ENCODE data around the gene SH2B3. TPM values are rescaled to one million over a fixed set of nuclear protein-coding genes. Genes with fewer than 3 reads are reported as not detected.

The SH2B3 gene
- total and polyA plus RNA-seq, 2 donors (not counting 1 experiment from before 2014, with no cell fraction given): 21.9 to 69.4 TPM

DNA sequence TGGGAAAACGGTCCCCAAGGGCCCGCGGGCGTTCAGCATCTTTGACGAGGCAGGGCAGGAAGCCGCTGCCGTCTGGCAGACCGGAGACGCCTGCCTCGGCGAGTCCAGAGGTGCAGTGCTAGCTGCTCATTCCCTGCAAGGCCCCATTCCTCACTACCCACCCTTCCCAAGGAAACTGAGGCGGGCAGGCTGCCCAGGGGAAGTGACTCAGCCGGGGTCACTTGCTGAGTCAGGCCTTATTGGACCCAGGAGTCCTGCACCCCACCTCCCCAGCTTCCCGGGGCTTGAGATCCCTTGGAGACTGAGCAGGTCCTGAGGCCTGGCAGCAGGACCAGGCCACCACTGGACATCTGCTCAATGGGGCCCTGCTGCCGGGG, 3.7 kb downstream of the SH2B3 start:
- H3K79me2 ChIP-seq (ENCODE audit: control insufficient read depth, insufficient read depth, low read length): peaks cover 85% of the 10 kb centered on the region

More for the DNA sequence above, 3.7 kb downstream of the SH2B3 start:
- peak overlapping the region; percentile 89 for H3K4me3 Mint-ChIP-seq
- H3K27ac Mint-ChIP-seq: peak overlapping the region; percentile 79
- Histone ChIP-seq H4K20me1 (ENCODE audit: control insufficient read depth, insufficient read depth, low read length, poor library complexity, severe bottlenecking) (peaks cover 79% of the 10 kb centered on the region), H3K9ac (ENCODE audit: low read length) (peak overlapping the region; percentile 27), H3K4me2 (replicated peaks; ENCODE audit: low read depth, low read length, poor library complexity, severe bottlenecking) (peak overlapping the region; percentile 95), H2AFZ (ENCODE audit: insufficient read depth, low read depth, low read length, poor library complexity, severe bottlenecking) (no peak overlapping the region), H3K9me3 (ENCODE audit: control extremely low read depth in 1 of 3, control insufficient read depth in 2 of 3, insufficient read depth in 1 of 3, low read length in 2 of 3) (no peaks in the 10 kb centered on the region), H3K4me3 (ENCODE audit: control extremely low read depth in 1 of 5, extremely low read depth in 1 of 5, insufficient read depth in 1 of 5, low read depth in 2 of 5, low read length in 4 of 5) (peak overlapping the region in 4 of 5 experiments; percentile 1 to 40 (median 20)), H3K36me3 (replicated peaks in 1 of 2; ENCODE audit: control extremely low read depth in 1 of 2, control insufficient read depth in 1 of 2, extremely low read depth in 1 of 2, insufficient read depth in 2 of 2, low read length in 1 of 2) (peaks cover 1 to 8% of the 10 kb centered on the region in 2 experiments), H3K27ac (ENCODE audit: low read length in 2 of 2) (peak overlapping the region; percentile 67 to 97), H3K27me3 (replicated peaks in 1 of 4; ENCODE audit: control extremely low read depth in 1 of 4, control insufficient read depth in 3 of 4, insufficient read depth in 4 of 4, low read length in 3 of 4) (no peaks in the 10 kb centered on the region), H3K4me1 (ENCODE audit: control insufficient read depth in 2 of 2, insufficient read depth in 2 of 2, low read length in 2 of 2) (peaks cover 75 to 86% of the 10 kb centered on the region in 2 donors)
- CTCF ChIA-PET: interaction anchor here (4.6 to 22.7 kb wide), 2 partner anchors 13 to 34 kb away, joined by 35 to 1472 read pairs; no protein-coding TSS in a partner anchor
- ATAC-seq (ENCODE audit: low read depth): no peak
- TF ChIP-seq, protein P1, sequence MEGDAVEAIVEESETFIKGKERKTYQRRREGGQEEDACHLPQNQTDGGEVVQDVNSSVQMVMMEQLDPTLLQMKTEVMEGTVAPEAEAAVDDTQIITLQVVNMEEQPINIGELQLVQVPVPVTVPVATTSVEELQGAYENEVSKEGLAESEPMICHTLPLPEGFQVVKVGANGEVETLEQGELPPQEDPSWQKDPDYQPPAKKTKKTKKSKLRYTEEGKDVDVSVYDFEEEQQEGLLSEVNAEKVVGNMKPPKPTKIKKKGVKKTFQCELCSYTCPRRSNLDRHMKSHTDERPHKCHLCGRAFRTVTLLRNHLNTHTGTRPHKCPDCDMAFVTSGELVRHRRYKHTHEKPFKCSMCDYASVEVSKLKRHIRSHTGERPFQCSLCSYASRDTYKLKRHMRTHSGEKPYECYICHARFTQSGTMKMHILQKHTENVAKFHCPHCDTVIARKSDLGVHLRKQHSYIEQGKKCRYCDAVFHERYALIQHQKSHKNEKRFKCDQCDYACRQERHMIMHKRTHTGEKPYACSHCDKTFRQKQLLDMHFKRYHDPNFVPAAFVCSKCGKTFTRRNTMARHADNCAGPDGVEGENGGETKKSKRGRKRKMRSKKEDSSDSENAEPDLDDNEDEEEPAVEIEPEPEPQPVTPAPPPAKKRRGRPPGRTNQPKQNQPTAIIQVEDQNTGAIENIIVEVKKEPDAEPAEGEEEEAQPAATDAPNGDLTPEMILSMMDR (IDR thresholded peaks at IDR 0.05): no peak
- no peak for TF ChIP-seq EZH2 (IDR thresholded peaks at IDR 0.05; ENCODE audit: borderline replicate concordance, insufficient read depth, low read depth, low read length, poor library complexity, severe bottlenecking)
- H3K4me1 Mint-ChIP-seq: peaks cover 80% of the 10 kb centered on the region
- POLR2A ChIA-PET: interaction anchor here (1.3 to 6.9 kb wide), 3 partner anchors 26 to 36 kb away, joined by 4 to 36 read pairs (median 5); no protein-coding TSS in a partner anchor
- no peaks in the 10 kb centered on the region for H3K9me3 Mint-ChIP-seq (ENCODE audit: insufficient read depth)
- intact Hi-C loops (cut with micrococcal nuclease): loop anchor here (5.0 kb wide), 1 partner anchor 353 kb away; no protein-coding TSS in a partner anchor
- no peak for DNase-seq
- H3K27me3 Mint-ChIP-seq: no peaks in the 10 kb centered on the region
- 5% methylated on average over 15 of the region's 15 CpGs for WGBS (ENCODE audit: insufficient coverage)
